Subcutaneous adipose tissue (tissue), 4 donors: Measurements from ENCODE around the gene S100A7. TPM values are rescaled to one million over a fixed set of nuclear protein-coding genes. Genes with fewer than 3 reads are reported as not detected.

Source experiments
- CTCF ChIP-seq: fragments of 450-650 bp; IDR thresholded peaks from one replicate; pipeline ENCODE4 v1.5.1; 2016; ENCODE audit warnings: low read depth, mild to moderate bottlenecking, control low read depth, antibody characterized with exemption, moderate library complexity
- total RNA-seq, 4 donors: library from RNA; depleted of rRNA; stranded (reverse); fragments of >200 nt; gene quantifications; one replicate each; pipeline ENCODE4 v1.1.0, GENCODE V29; 2016

The S100A7 gene
- total RNA-seq, 4 donors from 2014 or later, result not detected

GRCh38 chr1:153475282-153475681, 14.8 kb upstream of the S100A7 start:
- TF ChIP-seq CTCF, result no peak

- TF ChIP-seq CTCF, result no peak
These were observed 13.9 kb upstream of the S100A7 start for GRCh38 chr1:153474347-153474746.

- no peak for TF ChIP-seq CTCF
These were observed 10.3 kb upstream of the S100A7 start for GRCh38 chr1:153470707-153471106.

- no peak for TF ChIP-seq CTCF
These were observed 6.5 kb upstream of the S100A7 start for GRCh38 chr1:153466908-153467307.

GRCh38 chr1:153465811-153466636, 5.6 kb upstream of the S100A7 start:
- no peak for TF ChIP-seq CTCF

- no peak for TF ChIP-seq CTCF
These were observed 796 bp downstream of the S100A7 start for GRCh38 chr1:153459655-153460054.

- TF ChIP-seq CTCF, result no peak
These were observed 4.1 kb downstream of the S100A7 start for GRCh38 chr1:153456396-153456795.
